Adrenal gland (tissue), 5 donors: ENCODE results near the gene IFT57.

ENCODE experiments used
- CTCF ChIP-seq, 6 experiments: fragments of 450-650 bp in 4 of 6; fragments of 200-600 bp in 2 of 6; sonication (generic) in 1 of 6; IDR thresholded peaks; 1 replicate in 5 of 6; 2 replicates in 1 of 6; pipeline versions ENCODE4 v1.5.1 to v1.8.0; 2016 to 2021; ENCODE audit warnings: antibody characterized with exemption in 6 of 6, mild to moderate bottlenecking in 2 of 6, moderate library complexity in 1 of 6
- POLR2A ChIP-seq, 2 donors: fragments of 450-650 bp; IDR thresholded peaks; one replicate each; pipeline ENCODE4 v1.6.1; 2017; ENCODE audit warnings: antibody characterized with exemption in 2 of 2, mild to moderate bottlenecking in 2 of 2, moderate library complexity in 1 of 2
- donor health status: DM: no; HTN: no; CAD: no.

- no peak for TF ChIP-seq CTCF (IDR thresholded peaks at IDR 0.05)
- no peak for TF ChIP-seq POLR2A (IDR thresholded peaks at IDR 0.05)
These were observed 28.4 kb upstream of the IFT57 start for GRCh38 chr3:108250626-108251025.
